Neural cell (in vitro differentiated cells): Measurements from ENCODE around the gene TRIM62.

Source experiments
- EZH2 ChIP-seq: fragments of 200-600, 300-800 bp; shearing (Covaris generic), sonication (generic); IDR thresholded peaks from 2 replicates; pipeline ENCODE4 v1.6.1; 2014; ENCODE audit warnings: antibody characterized with exemption, low read length, borderline replicate concordance, mild to moderate bottlenecking; ENCODE audit not compliant: insufficient read depth, poor library complexity, severe bottlenecking
- MXI1 ChIP-seq: fragments of 450-650 bp; conservative IDR thresholded peaks from 2 replicates; pipeline ENCODE4 v1.6.1; 2014; ENCODE audit warnings: antibody characterized with exemption, mild to moderate bottlenecking; ENCODE audit not compliant: poor library complexity, severe bottlenecking
- RAD21 ChIP-seq: fragments of 450-650 bp; conservative IDR thresholded peaks from 2 replicates; pipeline ENCODE4 v1.6.1; 2014; ENCODE audit warnings: antibody characterized with exemption, mild to moderate bottlenecking, moderate library complexity
- SMC3 ChIP-seq: fragments of 450-650 bp; conservative IDR thresholded peaks from 2 replicates; pipeline ENCODE4 v1.6.1; 2014; ENCODE audit warnings: antibody characterized with exemption, mild to moderate bottlenecking, moderate library complexity; ENCODE audit not compliant: poor library complexity
- TF ChIP-seq, protein P1 (sequence below): IDR thresholded peaks from 2 replicates; pipeline ENCODE4 v1.6.1; 2012; ENCODE audit warnings: borderline replicate concordance
- TF ChIP-seq, protein P2 (sequence below): fragments of 450-650 bp; IDR thresholded peaks from 2 replicates; pipeline ENCODE4 v1.5.1; 2014; ENCODE audit warnings: antibody characterized with exemption, mild to moderate bottlenecking, moderate library complexity; ENCODE audit not compliant: poor library complexity, severe bottlenecking

DNA sequence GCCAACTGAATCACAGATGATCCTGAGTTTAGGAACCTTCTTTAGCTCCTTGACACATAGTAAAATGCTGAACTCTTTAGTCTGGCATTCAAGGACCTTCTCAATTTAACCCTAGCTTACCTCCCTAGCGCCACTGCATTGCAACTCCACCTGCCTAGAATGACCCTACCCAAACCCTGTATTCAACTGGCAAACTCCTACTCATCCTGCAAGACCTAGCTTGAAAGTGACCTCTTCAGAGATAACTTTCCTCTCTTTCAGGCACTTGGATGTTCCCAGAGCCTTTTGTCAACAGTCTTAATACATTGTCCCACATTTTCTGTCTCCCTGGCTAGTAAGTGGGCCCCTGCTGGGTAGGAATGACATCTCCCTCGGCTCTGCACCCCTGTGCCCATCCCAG, 19.7 kb downstream of the TRIM62 start:
- TF ChIP-seq, protein P1, sequence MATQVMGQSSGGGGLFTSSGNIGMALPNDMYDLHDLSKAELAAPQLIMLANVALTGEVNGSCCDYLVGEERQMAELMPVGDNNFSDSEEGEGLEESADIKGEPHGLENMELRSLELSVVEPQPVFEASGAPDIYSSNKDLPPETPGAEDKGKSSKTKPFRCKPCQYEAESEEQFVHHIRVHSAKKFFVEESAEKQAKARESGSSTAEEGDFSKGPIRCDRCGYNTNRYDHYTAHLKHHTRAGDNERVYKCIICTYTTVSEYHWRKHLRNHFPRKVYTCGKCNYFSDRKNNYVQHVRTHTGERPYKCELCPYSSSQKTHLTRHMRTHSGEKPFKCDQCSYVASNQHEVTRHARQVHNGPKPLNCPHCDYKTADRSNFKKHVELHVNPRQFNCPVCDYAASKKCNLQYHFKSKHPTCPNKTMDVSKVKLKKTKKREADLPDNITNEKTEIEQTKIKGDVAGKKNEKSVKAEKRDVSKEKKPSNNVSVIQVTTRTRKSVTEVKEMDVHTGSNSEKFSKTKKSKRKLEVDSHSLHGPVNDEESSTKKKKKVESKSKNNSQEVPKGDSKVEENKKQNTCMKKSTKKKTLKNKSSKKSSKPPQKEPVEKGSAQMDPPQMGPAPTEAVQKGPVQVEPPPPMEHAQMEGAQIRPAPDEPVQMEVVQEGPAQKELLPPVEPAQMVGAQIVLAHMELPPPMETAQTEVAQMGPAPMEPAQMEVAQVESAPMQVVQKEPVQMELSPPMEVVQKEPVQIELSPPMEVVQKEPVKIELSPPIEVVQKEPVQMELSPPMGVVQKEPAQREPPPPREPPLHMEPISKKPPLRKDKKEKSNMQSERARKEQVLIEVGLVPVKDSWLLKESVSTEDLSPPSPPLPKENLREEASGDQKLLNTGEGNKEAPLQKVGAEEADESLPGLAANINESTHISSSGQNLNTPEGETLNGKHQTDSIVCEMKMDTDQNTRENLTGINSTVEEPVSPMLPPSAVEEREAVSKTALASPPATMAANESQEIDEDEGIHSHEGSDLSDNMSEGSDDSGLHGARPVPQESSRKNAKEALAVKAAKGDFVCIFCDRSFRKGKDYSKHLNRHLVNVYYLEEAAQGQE: no peak
- no peak for TF ChIP-seq SMC3
- TF ChIP-seq, protein P2, sequence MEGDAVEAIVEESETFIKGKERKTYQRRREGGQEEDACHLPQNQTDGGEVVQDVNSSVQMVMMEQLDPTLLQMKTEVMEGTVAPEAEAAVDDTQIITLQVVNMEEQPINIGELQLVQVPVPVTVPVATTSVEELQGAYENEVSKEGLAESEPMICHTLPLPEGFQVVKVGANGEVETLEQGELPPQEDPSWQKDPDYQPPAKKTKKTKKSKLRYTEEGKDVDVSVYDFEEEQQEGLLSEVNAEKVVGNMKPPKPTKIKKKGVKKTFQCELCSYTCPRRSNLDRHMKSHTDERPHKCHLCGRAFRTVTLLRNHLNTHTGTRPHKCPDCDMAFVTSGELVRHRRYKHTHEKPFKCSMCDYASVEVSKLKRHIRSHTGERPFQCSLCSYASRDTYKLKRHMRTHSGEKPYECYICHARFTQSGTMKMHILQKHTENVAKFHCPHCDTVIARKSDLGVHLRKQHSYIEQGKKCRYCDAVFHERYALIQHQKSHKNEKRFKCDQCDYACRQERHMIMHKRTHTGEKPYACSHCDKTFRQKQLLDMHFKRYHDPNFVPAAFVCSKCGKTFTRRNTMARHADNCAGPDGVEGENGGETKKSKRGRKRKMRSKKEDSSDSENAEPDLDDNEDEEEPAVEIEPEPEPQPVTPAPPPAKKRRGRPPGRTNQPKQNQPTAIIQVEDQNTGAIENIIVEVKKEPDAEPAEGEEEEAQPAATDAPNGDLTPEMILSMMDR: no peak
- TF ChIP-seq EZH2: no peak
- no peak for TF ChIP-seq MXI1
- TF ChIP-seq RAD21: no peak
